K562 (cell line): ENCODE data around the gene FBXW2. TPM values are rescaled to one million over a fixed set of nuclear protein-coding genes. Genes with fewer than 3 reads are reported as not detected.

ENCODE experiments used
- ADNP ChIP-seq: fragments of 200-800 bp; sonication (Bioruptor generic); IDR thresholded peaks from 2 replicates; pipeline ENCODE4 v1.6.1; 2016; ENCODE audit warnings: missing genetic modification characterization, missing compliant biosample characterization
- ATF7 ChIP-seq: fragments of 450-650 bp; IDR thresholded peaks from 2 replicates; pipeline ENCODE4 v1.7.1; 2014; ENCODE audit warnings: mild to moderate bottlenecking, moderate library complexity
- HSF4 ChIP-seq: fragments of 250-450 bp; sonication (Bioruptor Pico); IDR thresholded peaks from 2 replicates; pipeline ENCODE4 v2.1.2; 2022; ENCODE audit warnings: mild to moderate bottlenecking, moderate library complexity, borderline replicate concordance
- IRF2 ChIP-seq: sonication (generic); formaldehyde crosslinking; IDR thresholded peaks from 2 replicates; pipeline ENCODE4 v1.8.1; 2022; ENCODE audit warnings: mild to moderate bottlenecking, missing genetic modification reagents
- KLF6 ChIP-seq: fragments of 250-450 bp; sonication (Bioruptor Pico); IDR thresholded peaks from 2 replicates; pipeline ENCODE4 v1.4.0; 2020; ENCODE audit warnings: mild to moderate bottlenecking, moderate library complexity, borderline replicate concordance
- LEF1 ChIP-seq: fragments of 450-650 bp; IDR thresholded peaks from 2 replicates; pipeline ENCODE4 v1.6.1; 2016; ENCODE audit warnings: mild to moderate bottlenecking
- MXI1 ChIP-seq: IDR thresholded peaks from 2 replicates; pipeline ENCODE4 v1.6.1; 2011; ENCODE audit warnings: low read depth, mild to moderate bottlenecking, improper control_type of control experiment, low read length
- NELFE ChIP-seq: IDR thresholded peaks from 2 replicates; pipeline ENCODE4 v1.6.1; 2011; ENCODE audit warnings: mild to moderate bottlenecking; ENCODE audit not compliant: insufficient read depth, insufficient read length
- PTRF ChIP-seq: fragments of 450-650 bp; IDR thresholded peaks from 2 replicates; pipeline ENCODE4 v1.6.1; 2016; ENCODE audit warnings: mild to moderate bottlenecking, missing genetic modification characterization, missing compliant biosample characterization
- SAFB ChIP-seq: fragments of 200-400 bp; formaldehyde crosslinking; IDR thresholded peaks from 2 replicates; pipeline ENCODE4 v1.6.1; 2017; ENCODE audit warnings: low read depth, low read length, borderline replicate concordance
- SIN3A ChIP-seq, 2 experiments: fragments of 150-350 bp in 1 of 2; IDR thresholded peaks; 2 replicates each; pipeline ENCODE4 v1.6.1; 2011 to 2016; ENCODE audit warnings: borderline replicate concordance in 2 of 2, low read depth in 2 of 2, low read length in 2 of 2, mild to moderate bottlenecking in 2 of 2, moderate library complexity in 2 of 2; ENCODE audit not compliant: control insufficient read depth in 1 of 2
- SIRT6 ChIP-seq: IDR thresholded peaks from one replicate; pipeline ENCODE4 v1.6.1; 2012; ENCODE audit warnings: low read depth, mild to moderate bottlenecking, control low read depth, inconsistent platforms, low read length, moderate library complexity
- YY1 ChIP-seq, 3 experiments: IDR thresholded peaks; 2 replicates each; pipeline ENCODE4 v1.6.1; 2011; ENCODE audit warnings: low read length in 2 of 3, mild to moderate bottlenecking in 2 of 3, moderate library complexity in 2 of 3, borderline replicate concordance in 1 of 3, control low read depth in 1 of 3, low read depth in 1 of 3; ENCODE audit not compliant: insufficient read depth in 3 of 3, insufficient replicate concordance in 2 of 3, control insufficient read depth in 1 of 3, insufficient read length in 1 of 3; ENCODE audit errors: extremely low read depth in 1 of 3
- ZKSCAN8 ChIP-seq: fragments of 200-800 bp; sonication (Bioruptor generic); IDR thresholded peaks from 2 replicates; pipeline ENCODE4 v1.6.1; 2016; ENCODE audit warnings: missing genetic modification characterization, missing compliant biosample characterization
- ZNF436 ChIP-seq: fragments of 250-450, 450-650 bp; sonication (Bioruptor Pico); formaldehyde crosslinking; IDR thresholded peaks from 2 replicates; pipeline ENCODE4 v1.7.0; 2020; ENCODE audit warnings: mild to moderate bottlenecking
- ZNF445 ChIP-seq: fragments of 250-450 bp; sonication (Bioruptor Pico); IDR thresholded peaks from 2 replicates; pipeline ENCODE4 v1.4.0; 2020; ENCODE audit warnings: low read depth, mild to moderate bottlenecking, moderate library complexity
- ZNF583 ChIP-seq: fragments of 250-450 bp; sonication (Bioruptor Pico); IDR thresholded peaks from 2 replicates; pipeline ENCODE4 v1.4.0; 2020
- polyA plus RNA-seq, 8 experiments: library from polyadenylated mRNA; depleted of rRNA in 4 of 8; stranded (reverse) in 5 of 8; unstranded in 3 of 8; fragments of >200 nt; fragmentation: Nextera tagmentation in 2 of 8; fragmentation: Illumina TruSeq in 1 of 8; extraction: Ambion mirVana in 2 of 8; extraction: Trizol in 1 of 8; gene quantifications; 2 replicates each; pipeline versions ENCODE4 v1.2.1 to v1.2.3, GENCODE V29; 2011 to 2014; ENCODE audit warnings: inconsistent platforms in 1 of 8, missing spikeins in 1 of 8
- total RNA-seq, 7 experiments: library from RNA; depleted of rRNA in 6 of 7; stranded (reverse); fragments of >200 nt in 6 of 7; fragmentation: Illumina TruSeq in 2 of 7; extraction: Trizol in 2 of 7; gene quantifications; 2 replicates each; pipeline versions ENCODE4 v1.2.1 to v1.2.3, GENCODE V29; 2011 to 2021; ENCODE audit warnings: low replicate concordance in 1 of 7
- TF ChIP-seq, protein P1 (sequence below): fragments of 250-450 bp; sonication (Bioruptor Pico); IDR thresholded peaks from 2 replicates; pipeline ENCODE4 v1.8.0; 2022; ENCODE audit warnings: moderate library complexity, mild to moderate bottlenecking, inconsistent platforms
- TF ChIP-seq, protein P2 (sequence below): sonication (generic); formaldehyde crosslinking; IDR thresholded peaks from 2 replicates; pipeline ENCODE4 v1.9.0; 2022; ENCODE audit warnings: mild to moderate bottlenecking, missing genetic modification reagents
- TF ChIP-seq, protein P3 (sequence below): fragments of 250-450 bp; sonication (Bioruptor Pico); IDR thresholded peaks from 2 replicates; pipeline ENCODE4 v1.5.0; 2021
- TF ChIP-seq, protein P4 (sequence below): fragments of 250-450 bp; sonication (Bioruptor Pico); IDR thresholded peaks from 2 replicates; pipeline ENCODE4 v1.8.0; 2021; ENCODE audit warnings: moderate library complexity, mild to moderate bottlenecking, inconsistent platforms
- TF ChIP-seq, protein P5 (sequence below): fragments of 450-650 bp; IDR thresholded peaks from 2 replicates; pipeline ENCODE4 v1.6.1; 2016; ENCODE audit warnings: mild to moderate bottlenecking

The FBXW2 gene
- total and polyA plus RNA-seq, 9 of the 15 experiments (the other 6 are each of a cell fraction or from before 2014, with no cell fraction given) = 2.5 to 57.8 (median 28.1) TPM

DNA sequence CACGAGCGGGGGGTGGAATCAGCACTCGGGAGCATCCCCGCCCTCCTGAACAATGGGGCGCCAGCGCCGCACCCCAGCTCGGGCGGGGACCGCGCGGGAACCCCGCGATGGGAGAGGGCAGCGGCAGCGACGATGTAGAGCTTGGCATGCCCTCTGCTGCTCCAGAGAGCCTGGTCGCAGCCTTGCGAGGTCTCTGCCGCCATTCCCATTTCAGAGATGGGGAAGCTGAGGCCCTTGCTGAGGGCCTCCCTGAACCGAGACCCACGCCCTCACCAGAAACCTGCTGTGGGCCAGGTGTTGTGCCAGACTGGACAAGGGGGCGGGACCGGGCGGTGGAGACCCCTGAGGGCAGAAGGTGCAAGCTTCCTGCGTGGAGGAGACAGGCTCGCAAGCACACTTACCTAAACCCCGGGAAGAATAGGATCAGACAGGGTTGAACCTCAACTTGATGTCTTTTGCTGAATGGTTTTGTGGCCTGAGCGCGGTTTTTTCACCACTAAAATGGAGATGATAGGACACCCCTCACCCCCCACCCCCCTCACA lies 78.3 kb downstream of the FBXW2 start (continued):
- TF ChIP-seq SIN3A (IDR thresholded peaks at IDR 0.05; ENCODE audit: borderline replicate concordance in 2 of 2, control insufficient read depth in 1 of 2, low read depth in 2 of 2, low read length in 2 of 2) (no peak), SIRT6 (no peak), MXI1 (no peak), ZNF445 (no peak), PTRF (tag) (no peak), KLF6 (CRISPR knock-in tag) (no peak), YY1 (IDR thresholded peaks at IDR 0.05; ENCODE audit: borderline replicate concordance in 1 of 3, control insufficient read depth in 1 of 3, extremely low read depth in 1 of 3, insufficient read depth in 3 of 3, insufficient read length in 1 of 3, insufficient replicate concordance in 2 of 3, low read depth in 1 of 3, low read length in 2 of 3) (no peak), ATF7 (no peak), ZNF436 (CRISPR knock-in tag) (no peak), HSF4 (no peak), ADNP (tag) (peak; percentile 89), NELFE (no peak), LEF1 (no peak), ZNF583 (CRISPR knock-in tag) (no peak), SAFB (no peak), IRF2 (no peak), ZKSCAN8 (CRISPR knock-in tag) (no peak)
- TF ChIP-seq, protein P1, sequence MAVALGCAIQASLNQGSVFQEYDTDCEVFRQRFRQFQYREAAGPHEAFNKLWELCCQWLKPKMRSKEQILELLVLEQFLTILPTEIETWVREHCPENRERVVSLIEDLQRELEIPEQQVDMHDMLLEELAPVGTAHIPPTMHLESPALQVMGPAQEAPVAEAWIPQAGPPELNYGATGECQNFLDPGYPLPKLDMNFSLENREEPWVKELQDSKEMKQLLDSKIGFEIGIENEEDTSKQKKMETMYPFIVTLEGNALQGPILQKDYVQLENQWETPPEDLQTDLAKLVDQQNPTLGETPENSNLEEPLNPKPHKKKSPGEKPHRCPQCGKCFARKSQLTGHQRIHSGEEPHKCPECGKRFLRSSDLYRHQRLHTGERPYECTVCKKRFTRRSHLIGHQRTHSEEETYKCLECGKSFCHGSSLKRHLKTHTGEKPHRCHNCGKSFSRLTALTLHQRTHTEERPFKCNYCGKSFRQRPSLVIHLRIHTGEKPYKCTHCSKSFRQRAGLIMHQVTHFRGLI (CRISPR knock-in tag) = no peak
- TF ChIP-seq, protein P2, sequence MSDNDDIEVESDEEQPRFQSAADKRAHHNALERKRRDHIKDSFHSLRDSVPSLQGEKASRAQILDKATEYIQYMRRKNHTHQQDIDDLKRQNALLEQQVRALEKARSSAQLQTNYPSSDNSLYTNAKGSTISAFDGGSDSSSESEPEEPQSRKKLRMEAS = no peak
- TF ChIP-seq, protein P3, sequence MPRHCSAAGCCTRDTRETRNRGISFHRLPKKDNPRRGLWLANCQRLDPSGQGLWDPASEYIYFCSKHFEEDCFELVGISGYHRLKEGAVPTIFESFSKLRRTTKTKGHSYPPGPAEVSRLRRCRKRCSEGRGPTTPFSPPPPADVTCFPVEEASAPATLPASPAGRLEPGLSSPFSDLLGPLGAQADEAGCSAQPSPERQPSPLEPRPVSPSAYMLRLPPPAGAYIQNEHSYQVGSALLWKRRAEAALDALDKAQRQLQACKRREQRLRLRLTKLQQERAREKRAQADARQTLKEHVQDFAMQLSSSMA (CRISPR knock-in tag) = no peak
- TF ChIP-seq, protein P4, sequence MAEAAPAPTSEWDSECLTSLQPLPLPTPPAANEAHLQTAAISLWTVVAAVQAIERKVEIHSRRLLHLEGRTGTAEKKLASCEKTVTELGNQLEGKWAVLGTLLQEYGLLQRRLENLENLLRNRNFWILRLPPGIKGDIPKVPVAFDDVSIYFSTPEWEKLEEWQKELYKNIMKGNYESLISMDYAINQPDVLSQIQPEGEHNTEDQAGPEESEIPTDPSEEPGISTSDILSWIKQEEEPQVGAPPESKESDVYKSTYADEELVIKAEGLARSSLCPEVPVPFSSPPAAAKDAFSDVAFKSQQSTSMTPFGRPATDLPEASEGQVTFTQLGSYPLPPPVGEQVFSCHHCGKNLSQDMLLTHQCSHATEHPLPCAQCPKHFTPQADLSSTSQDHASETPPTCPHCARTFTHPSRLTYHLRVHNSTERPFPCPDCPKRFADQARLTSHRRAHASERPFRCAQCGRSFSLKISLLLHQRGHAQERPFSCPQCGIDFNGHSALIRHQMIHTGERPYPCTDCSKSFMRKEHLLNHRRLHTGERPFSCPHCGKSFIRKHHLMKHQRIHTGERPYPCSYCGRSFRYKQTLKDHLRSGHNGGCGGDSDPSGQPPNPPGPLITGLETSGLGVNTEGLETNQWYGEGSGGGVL (CRISPR knock-in tag) = no peak
- TF ChIP-seq, protein P5, sequence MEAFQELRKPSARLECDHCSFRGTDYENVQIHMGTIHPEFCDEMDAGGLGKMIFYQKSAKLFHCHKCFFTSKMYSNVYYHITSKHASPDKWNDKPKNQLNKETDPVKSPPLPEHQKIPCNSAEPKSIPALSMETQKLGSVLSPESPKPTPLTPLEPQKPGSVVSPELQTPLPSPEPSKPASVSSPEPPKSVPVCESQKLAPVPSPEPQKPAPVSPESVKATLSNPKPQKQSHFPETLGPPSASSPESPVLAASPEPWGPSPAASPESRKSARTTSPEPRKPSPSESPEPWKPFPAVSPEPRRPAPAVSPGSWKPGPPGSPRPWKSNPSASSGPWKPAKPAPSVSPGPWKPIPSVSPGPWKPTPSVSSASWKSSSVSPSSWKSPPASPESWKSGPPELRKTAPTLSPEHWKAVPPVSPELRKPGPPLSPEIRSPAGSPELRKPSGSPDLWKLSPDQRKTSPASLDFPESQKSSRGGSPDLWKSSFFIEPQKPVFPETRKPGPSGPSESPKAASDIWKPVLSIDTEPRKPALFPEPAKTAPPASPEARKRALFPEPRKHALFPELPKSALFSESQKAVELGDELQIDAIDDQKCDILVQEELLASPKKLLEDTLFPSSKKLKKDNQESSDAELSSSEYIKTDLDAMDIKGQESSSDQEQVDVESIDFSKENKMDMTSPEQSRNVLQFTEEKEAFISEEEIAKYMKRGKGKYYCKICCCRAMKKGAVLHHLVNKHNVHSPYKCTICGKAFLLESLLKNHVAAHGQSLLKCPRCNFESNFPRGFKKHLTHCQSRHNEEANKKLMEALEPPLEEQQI = no peak
